ENCODE results near the gene COA1. TPM values are rescaled to one million over a fixed set of nuclear protein-coding genes. Genes with fewer than 3 reads are reported as not detected.

Gene COA1
- total and polyA plus RNA-seq, 9 of the 15 experiments (the other 6 are each of a cell fraction or from before 2014, with no cell fraction given): 98.9 to 463 (median 181) TPM

DNA sequence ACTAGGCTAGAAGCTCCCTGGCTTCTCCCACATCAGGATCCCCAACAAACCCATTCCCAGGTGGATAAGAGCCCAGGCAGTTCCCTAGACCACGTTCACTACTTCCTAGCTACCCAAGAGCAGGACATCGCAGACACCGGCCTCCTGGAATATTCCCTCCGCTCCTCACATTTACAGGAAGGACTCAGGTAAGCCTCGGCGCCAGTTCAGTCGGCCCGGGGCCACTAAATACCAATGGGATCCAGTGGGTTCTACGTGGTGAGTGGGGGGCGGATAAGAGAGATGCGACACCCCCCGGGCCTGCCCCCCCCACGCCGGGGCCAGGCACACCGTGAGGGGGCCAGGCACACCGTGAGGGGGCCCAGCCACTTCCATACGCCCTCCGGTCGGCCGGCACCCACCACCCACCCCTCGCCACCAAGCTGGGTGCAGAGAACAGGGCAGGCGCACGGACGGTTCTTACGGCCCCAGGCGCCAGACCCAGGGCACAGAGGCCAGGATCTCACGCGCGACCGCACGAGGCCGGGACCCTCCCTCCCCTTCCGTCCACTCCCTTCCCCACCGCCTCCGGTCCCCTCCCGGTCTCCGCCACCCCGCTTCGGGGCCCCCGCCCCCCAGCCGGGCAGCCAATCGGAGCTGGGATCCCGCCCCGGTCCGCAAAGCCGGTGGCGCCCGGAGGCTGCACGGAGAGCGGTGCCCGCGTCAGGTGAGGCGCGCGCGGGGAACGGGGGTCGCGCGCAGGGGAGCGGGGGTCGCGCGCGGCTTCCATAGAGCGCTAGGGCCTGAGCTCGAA is 28.9 kb upstream of the COA1 start, which contains the start of gene BLVRA (continued):
- TF ChIP-seq, protein P1, sequence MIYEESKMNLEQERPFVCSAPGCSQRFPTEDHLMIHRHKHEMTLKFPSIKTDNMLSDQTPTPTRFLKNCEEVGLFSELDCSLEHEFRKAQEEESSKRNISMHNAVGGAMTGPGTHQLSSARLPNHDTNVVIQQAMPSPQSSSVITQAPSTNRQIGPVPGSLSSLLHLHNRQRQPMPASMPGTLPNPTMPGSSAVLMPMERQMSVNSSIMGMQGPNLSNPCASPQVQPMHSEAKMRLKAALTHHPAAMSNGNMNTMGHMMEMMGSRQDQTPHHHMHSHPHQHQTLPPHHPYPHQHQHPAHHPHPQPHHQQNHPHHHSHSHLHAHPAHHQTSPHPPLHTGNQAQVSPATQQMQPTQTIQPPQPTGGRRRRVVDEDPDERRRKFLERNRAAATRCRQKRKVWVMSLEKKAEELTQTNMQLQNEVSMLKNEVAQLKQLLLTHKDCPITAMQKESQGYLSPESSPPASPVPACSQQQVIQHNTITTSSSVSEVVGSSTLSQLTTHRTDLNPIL (CRISPR knock-in tag; IDR thresholded peaks at IDR 0.05): no peak
- no peak for TF ChIP-seq ZNF23 (CRISPR knock-in tag; IDR thresholded peaks at IDR 0.05)

DNA sequence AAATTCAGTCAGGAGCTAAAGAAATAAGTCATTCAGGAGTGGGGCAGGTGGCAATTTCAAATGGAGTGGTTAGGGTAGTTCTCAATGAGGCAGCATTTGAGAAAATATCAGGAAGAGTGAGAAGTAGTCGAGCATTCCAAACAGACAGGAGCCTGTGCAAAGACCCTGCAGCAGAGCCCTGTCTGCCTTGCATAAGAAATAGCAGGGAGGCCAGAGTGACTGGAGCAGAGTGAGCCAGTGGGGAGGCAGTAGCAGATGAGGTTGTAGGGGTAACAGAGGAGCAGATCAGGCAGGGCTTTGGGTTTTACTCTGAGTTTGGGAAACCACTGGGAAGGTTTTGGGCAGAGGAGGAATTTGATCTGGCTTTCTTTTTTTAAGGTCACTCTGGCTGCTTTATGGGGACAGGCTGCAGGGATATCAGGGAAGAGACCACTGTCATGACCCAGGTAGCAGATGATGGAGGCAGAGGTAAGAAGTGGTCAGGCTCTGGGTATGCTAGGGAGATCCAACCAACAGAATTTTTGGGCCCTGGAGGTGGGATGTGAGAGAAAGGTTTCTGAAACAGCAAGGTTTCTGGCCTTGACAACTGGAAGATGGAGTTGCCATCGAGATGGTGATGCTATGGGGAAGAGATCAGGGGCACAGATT is 27.9 kb upstream of the COA1 start:
- no peaks in the 10 kb centered on the region for H3K9me1 ChIP-seq (ENCODE audit: control insufficient read depth, insufficient read depth, low read length)
- DNase-seq (ENCODE audit: extremely low read depth in 1 of 4, low spot score in 3 of 4): peak in 1 of 4 experiments; percentile 44
- H3K9me3 ChIP-seq (replicated peaks; ENCODE audit: control insufficient read depth, insufficient read depth, low read depth, low read length): no peaks in the 10 kb centered on the region
- peak overlapping the region; percentile 40 for H2AFZ ChIP-seq (ENCODE audit: low read depth, low read length)
- POLR2A ChIA-PET: interaction anchor here (0.6 to 5.5 kb wide), 4 partner anchors 11 to 112 kb away, joined by 3 to 32 read pairs (median 4); partner anchors contain the start of genes COA1 and MRPS24
- H3K4me1 ChIP-seq (replicated peaks in 1 of 2; ENCODE audit: control insufficient read depth in 2 of 2, insufficient read depth in 2 of 2, low read length in 2 of 2): peaks cover 39 to 44% of the 10 kb centered on the region in 2 experiments
- in situ Hi-C loops (cut with MboI): no loop called here
- no TSS peak for BruUV-seq (replicated peaks)
- ATAC-seq: peak; percentile 35
- H3K9ac ChIP-seq (ENCODE audit: insufficient read depth in 1 of 2, low read depth in 2 of 2, low read length in 2 of 2): peak overlapping the region in 1 of 2 experiments; percentile 17; a peak in 1 of 4 replicates
- CTCF ChIA-PET (ENCODE audit: low intra/inter-chr PET ratio): no interaction called here
- 22% methylated on average over 2 of the region's 2 CpGs for WGBS (ENCODE audit: insufficient coverage, low coverage, missing lambda C conversion rate)
- peak overlapping the region; percentile 33 for H3K4me2 ChIP-seq (ENCODE audit: insufficient read depth, low read length)
- H4K20me1 ChIP-seq (replicated peaks; ENCODE audit: control insufficient read depth, insufficient read depth, low read length): no peaks in the 10 kb centered on the region
- H3K27ac ChIP-seq (ENCODE audit: extremely low read depth, low read depth, low read length): peak overlapping the region; percentile 62; the same call in 1 of the 3 replicates
- no peak overlapping the region for H3K4me3 ChIP-seq
- intact Hi-C loops (cut with micrococcal nuclease): no loop called here
- H3K27me3 ChIP-seq (ENCODE audit: control insufficient read depth in 2 of 2, insufficient read depth in 2 of 2, low read length in 2 of 2): no peaks in the 10 kb centered on the region
- H3K79me2 ChIP-seq (ENCODE audit: control insufficient read depth, insufficient read depth, low read length): peaks cover 29% of the 10 kb centered on the region
- FAIRE-seq: peak; percentile 69
- no peaks in the 10 kb centered on the region; the same call in 2 of the 3 replicates for H3K36me3 ChIP-seq (ENCODE audit: control insufficient read depth, insufficient read depth, low read length)
- TF ChIP-seq, protein P2, sequence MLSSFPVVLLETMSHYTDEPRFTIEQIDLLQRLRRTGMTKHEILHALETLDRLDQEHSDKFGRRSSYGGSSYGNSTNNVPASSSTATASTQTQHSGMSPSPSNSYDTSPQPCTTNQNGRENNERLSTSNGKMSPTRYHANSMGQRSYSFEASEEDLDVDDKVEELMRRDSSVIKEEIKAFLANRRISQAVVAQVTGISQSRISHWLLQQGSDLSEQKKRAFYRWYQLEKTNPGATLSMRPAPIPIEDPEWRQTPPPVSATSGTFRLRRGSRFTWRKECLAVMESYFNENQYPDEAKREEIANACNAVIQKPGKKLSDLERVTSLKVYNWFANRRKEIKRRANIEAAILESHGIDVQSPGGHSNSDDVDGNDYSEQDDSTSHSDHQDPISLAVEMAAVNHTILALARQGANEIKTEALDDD (IDR thresholded peaks at IDR 0.05): no peak
- TF ChIP-seq RBM25 (IDR thresholded peaks at IDR 0.05; ENCODE audit: low read depth, low read length, severe bottlenecking) (peak; percentile 31), RFX1 (IDR thresholded peaks at IDR 0.05) (0 out of 2 replicates have a peak, but pooled peaks have one; percentile 12), NR2C2 (CRISPR knock-in tag; IDR thresholded peaks at IDR 0.05) (no peak), NR2C2 (tag; IDR thresholded peaks at IDR 0.05) (0 out of 2 replicates have a peak, but pooled peaks have one; percentile 7), CTBP1 (IDR thresholded peaks at IDR 0.05; ENCODE audit: borderline replicate concordance) (peak; percentile 34; the same call in 1 of the 2 replicates)
- TF ChIP-seq, protein P3, sequence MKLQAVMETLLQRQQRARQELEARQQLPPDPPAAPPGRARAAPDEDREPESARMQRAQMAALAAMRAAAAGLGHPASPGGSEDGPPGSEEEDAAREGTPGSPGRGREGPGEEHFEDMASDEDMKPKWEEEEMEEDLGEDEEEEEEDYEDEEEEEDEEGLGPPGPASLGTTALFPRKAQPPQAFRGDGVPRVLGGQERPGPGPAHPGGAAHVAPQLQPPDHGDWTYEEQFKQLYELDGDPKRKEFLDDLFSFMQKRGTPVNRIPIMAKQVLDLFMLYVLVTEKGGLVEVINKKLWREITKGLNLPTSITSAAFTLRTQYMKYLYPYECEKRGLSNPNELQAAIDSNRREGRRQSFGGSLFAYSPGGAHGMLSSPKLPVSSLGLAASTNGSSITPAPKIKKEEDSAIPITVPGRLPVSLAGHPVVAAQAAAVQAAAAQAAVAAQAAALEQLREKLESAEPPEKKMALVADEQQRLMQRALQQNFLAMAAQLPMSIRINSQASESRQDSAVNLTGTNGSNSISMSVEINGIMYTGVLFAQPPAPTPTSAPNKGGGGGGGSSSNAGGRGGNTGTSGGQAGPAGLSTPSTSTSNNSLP (IDR thresholded peaks at IDR 0.05; ENCODE audit: borderline replicate concordance, low read depth, low read length): peak; percentile 30; the same call in 1 of the 2 replicates
- TF ChIP-seq, protein P4, sequence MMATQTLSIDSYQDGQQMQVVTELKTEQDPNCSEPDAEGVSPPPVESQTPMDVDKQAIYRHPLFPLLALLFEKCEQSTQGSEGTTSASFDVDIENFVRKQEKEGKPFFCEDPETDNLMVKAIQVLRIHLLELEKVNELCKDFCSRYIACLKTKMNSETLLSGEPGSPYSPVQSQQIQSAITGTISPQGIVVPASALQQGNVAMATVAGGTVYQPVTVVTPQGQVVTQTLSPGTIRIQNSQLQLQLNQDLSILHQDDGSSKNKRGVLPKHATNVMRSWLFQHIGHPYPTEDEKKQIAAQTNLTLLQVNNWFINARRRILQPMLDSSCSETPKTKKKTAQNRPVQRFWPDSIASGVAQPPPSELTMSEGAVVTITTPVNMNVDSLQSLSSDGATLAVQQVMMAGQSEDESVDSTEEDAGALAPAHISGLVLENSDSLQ (IDR thresholded peaks at IDR 0.05): 0 out of 2 replicates have a peak, but pooled peaks have one; percentile 4
